GM12878 (cell line): ENCODE measurements around the gene HMGCS1.

Experiments used
- DPF2 ChIP-seq: fragments of 450-650 bp; IDR thresholded peaks from 2 replicates; pipeline ENCODE4 v1.6.1; 2017; ENCODE audit warnings: mild to moderate bottlenecking
- IRF3 ChIP-seq: fragments of 450-650 bp; IDR thresholded peaks from 2 replicates; pipeline ENCODE4 v1.6.1; 2014; ENCODE audit warnings: mild to moderate bottlenecking
- POLR2A ChIP-seq: IDR thresholded peaks from 2 replicates; pipeline ENCODE4 v1.6.1; 2011; ENCODE audit warnings: low read depth, mild to moderate bottlenecking, low read length
- RAD51 ChIP-seq: fragments of 450-650 bp; IDR thresholded peaks from 2 replicates; pipeline ENCODE4 v1.6.1; 2016; ENCODE audit warnings: moderate library complexity, mild to moderate bottlenecking, inconsistent platforms
- ZNF274 ChIP-seq: IDR thresholded peaks from one replicate; pipeline ENCODE4 v1.8.0; 2011; ENCODE audit not compliant: insufficient read length, insufficient read depth
- TF ChIP-seq, protein P1 (sequence below): IDR thresholded peaks from 2 replicates; pipeline ENCODE4 v1.6.1; 2012; ENCODE audit warnings: low read depth, low read length, improper control_type of control experiment
- TF ChIP-seq, protein P2 (sequence below), 3 experiments: IDR thresholded peaks in 2 of 3; conservative IDR thresholded peaks in 1 of 3; 2 replicates each; pipeline ENCODE4 v1.5.1; 2011; ENCODE audit warnings: low read depth in 3 of 3, low read length in 3 of 3, mild to moderate bottlenecking in 3 of 3, control low read depth in 2 of 3, moderate library complexity in 2 of 3, inconsistent platforms in 1 of 3, mixed read lengths in 1 of 3; ENCODE audit not compliant: control insufficient read depth in 2 of 3, insufficient read depth in 1 of 3; ENCODE audit errors: extremely low read depth in 1 of 3
- TF ChIP-seq, protein P3 (sequence below): fragments of 450-650 bp; IDR thresholded peaks from 2 replicates; pipeline ENCODE4 v1.6.1; 2017; ENCODE audit warnings: antibody characterized with exemption, mild to moderate bottlenecking, moderate library complexity
- TF ChIP-seq, protein P4 (sequence below): fragments of 450-650 bp; IDR thresholded peaks from 2 replicates; pipeline ENCODE4 v1.6.1; 2017; ENCODE audit warnings: mild to moderate bottlenecking

DNA sequence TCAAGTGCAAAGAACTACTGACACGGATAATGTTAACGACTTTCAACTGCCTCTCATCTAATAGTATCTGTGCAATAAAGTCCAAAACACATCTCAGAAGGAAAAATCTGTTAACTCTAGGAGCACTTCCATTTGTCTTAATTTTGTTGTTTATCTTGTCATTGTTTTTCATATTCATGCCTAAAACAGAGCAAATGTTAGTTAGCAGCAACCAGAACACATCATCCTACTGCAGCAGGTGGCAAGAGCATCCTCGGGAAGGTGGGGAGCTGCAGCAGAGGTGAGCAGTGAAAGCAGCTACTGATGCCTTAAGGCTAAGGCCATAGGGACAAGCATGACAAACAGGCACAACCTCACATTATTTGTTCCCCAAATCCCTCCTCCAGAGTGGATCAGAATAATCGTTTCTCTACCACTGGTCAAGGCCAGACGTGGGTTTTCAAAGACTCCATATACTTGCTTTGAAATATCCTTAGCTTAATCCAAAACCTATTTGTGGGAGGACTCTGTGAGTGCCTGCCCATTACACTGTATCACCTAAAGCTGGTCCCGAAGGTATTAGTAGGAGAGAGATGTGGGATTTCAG is 1.0 kb downstream of the HMGCS1 start:
- TF ChIP-seq, protein P1, sequence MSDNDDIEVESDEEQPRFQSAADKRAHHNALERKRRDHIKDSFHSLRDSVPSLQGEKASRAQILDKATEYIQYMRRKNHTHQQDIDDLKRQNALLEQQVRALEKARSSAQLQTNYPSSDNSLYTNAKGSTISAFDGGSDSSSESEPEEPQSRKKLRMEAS, result no peak
- TF ChIP-seq, protein P2, sequence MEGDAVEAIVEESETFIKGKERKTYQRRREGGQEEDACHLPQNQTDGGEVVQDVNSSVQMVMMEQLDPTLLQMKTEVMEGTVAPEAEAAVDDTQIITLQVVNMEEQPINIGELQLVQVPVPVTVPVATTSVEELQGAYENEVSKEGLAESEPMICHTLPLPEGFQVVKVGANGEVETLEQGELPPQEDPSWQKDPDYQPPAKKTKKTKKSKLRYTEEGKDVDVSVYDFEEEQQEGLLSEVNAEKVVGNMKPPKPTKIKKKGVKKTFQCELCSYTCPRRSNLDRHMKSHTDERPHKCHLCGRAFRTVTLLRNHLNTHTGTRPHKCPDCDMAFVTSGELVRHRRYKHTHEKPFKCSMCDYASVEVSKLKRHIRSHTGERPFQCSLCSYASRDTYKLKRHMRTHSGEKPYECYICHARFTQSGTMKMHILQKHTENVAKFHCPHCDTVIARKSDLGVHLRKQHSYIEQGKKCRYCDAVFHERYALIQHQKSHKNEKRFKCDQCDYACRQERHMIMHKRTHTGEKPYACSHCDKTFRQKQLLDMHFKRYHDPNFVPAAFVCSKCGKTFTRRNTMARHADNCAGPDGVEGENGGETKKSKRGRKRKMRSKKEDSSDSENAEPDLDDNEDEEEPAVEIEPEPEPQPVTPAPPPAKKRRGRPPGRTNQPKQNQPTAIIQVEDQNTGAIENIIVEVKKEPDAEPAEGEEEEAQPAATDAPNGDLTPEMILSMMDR (IDR thresholded peaks at IDR 0.05 in 2 of 3, conservative IDR thresholded peaks at IDR 0.05 in 1 of 3; ENCODE audit: control insufficient read depth in 2 of 3, extremely low read depth in 1 of 3, insufficient read depth in 1 of 3, low read depth in 3 of 3, low read length in 3 of 3), result no peak
- TF ChIP-seq, protein P3, sequence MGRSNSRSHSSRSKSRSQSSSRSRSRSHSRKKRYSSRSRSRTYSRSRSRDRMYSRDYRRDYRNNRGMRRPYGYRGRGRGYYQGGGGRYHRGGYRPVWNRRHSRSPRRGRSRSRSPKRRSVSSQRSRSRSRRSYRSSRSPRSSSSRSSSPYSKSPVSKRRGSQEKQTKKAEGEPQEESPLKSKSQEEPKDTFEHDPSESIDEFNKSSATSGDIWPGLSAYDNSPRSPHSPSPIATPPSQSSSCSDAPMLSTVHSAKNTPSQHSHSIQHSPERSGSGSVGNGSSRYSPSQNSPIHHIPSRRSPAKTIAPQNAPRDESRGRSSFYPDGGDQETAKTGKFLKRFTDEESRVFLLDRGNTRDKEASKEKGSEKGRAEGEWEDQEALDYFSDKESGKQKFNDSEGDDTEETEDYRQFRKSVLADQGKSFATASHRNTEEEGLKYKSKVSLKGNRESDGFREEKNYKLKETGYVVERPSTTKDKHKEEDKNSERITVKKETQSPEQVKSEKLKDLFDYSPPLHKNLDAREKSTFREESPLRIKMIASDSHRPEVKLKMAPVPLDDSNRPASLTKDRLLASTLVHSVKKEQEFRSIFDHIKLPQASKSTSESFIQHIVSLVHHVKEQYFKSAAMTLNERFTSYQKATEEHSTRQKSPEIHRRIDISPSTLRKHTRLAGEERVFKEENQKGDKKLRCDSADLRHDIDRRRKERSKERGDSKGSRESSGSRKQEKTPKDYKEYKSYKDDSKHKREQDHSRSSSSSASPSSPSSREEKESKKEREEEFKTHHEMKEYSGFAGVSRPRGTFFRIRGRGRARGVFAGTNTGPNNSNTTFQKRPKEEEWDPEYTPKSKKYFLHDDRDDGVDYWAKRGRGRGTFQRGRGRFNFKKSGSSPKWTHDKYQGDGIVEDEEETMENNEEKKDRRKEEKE, result no peak
- TF ChIP-seq IRF3 (no peak), ZNF274 (no peak), RAD51 (no peak), DPF2 (no peak), POLR2A (no peak)
- TF ChIP-seq, protein P4, sequence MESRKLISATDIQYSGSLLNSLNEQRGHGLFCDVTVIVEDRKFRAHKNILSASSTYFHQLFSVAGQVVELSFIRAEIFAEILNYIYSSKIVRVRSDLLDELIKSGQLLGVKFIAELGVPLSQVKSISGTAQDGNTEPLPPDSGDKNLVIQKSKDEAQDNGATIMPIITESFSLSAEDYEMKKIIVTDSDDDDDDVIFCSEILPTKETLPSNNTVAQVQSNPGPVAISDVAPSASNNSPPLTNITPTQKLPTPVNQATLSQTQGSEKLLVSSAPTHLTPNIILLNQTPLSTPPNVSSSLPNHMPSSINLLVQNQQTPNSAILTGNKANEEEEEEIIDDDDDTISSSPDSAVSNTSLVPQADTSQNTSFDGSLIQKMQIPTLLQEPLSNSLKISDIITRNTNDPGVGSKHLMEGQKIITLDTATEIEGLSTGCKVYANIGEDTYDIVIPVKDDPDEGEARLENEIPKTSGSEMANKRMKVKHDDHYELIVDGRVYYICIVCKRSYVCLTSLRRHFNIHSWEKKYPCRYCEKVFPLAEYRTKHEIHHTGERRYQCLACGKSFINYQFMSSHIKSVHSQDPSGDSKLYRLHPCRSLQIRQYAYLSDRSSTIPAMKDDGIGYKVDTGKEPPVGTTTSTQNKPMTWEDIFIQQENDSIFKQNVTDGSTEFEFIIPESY, result no peak
